ENCODE measurements around the gene DESI1.

- TF ChIP-seq CTCF (IDR thresholded peaks at IDR 0.05 in 4 of 5, conservative IDR thresholded peaks at IDR 0.05 in 1 of 5) (no peak), POLR2A (IDR thresholded peaks at IDR 0.05) (no peak)
Observed at GRCh38 chr22:41571786-41572185, 49.1 kb downstream of the DESI1 start.

Measured in gastrocnemius medialis (tissue), 4 donors.